Muscle layer of duodenum (tissue), 2 donors: ENCODE results near the gene POLR2L.

Experiments
- H3K27ac ChIP-seq: one replicate; pipeline ENCODE4 v1.7.0; 2013; ENCODE audit warnings: mild to moderate bottlenecking, low read length
- H3K27me3 ChIP-seq: one replicate; pipeline ENCODE4 v1.7.0; 2013; ENCODE audit warnings: low read depth, mild to moderate bottlenecking, control low read depth, low read length
- H3K36me3 ChIP-seq, 2 donors: one replicate each; pipeline ENCODE4 v1.7.0; 2013; ENCODE audit warnings: low read length in 2 of 2, control low read depth in 1 of 2, mild to moderate bottlenecking in 1 of 2; ENCODE audit not compliant: insufficient read depth in 2 of 2, control insufficient read depth in 1 of 2
- H3K4me1 ChIP-seq, 2 donors: one replicate each; pipeline ENCODE4 v1.7.0; 2013; ENCODE audit warnings: low read length in 2 of 2, mild to moderate bottlenecking in 2 of 2, control low read depth in 1 of 2, moderate library complexity in 1 of 2; ENCODE audit not compliant: insufficient read depth in 2 of 2, control insufficient read depth in 1 of 2
- H3K4me3 ChIP-seq, 2 donors: one replicate each; pipeline ENCODE4 v1.7.0; 2013; ENCODE audit warnings: low read length in 2 of 2, low read depth in 1 of 2, mild to moderate bottlenecking in 1 of 2
- H3K9me3 ChIP-seq, 2 donors: one replicate each; pipeline ENCODE4 v1.7.0; 2013; ENCODE audit warnings: low read length in 2 of 2, control low read depth in 1 of 2, mild to moderate bottlenecking in 1 of 2; ENCODE audit not compliant: control insufficient read depth in 1 of 2
- donor health status: healthy.

POLR2L gene

DNA sequence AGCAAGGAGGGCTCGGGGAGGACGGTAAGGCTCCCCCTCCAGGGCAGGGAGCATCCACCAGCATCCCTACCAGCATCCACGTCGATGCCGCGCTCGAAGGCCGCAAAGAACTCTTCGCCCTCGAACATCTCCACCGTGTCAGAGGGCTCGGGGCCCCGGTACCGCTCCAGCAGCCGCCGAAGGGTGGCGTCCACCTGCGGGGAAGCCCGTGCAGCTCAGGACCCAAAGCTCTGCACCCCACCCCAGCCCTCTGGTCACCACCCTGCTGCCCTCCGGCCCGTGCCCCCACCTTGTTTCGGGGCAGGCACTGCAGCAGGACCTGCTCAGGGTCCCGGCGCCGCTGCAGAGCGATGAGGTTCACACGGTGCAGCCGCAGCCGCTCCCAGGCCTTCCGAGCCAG is 41.9 kb downstream of the POLR2L start:
- peaks cover 11 to 30% of the 10 kb centered on the region in 2 donors for H3K4me1 ChIP-seq
- no peak overlapping the region for H3K27ac ChIP-seq
- no peaks in the 10 kb centered on the region for H3K27me3 ChIP-seq
- H3K9me3 ChIP-seq, result no peaks in the 10 kb centered on the region
- H3K36me3 ChIP-seq, result peaks cover 0 to 26% of the 10 kb centered on the region in 2 donors
- no peak overlapping the region for H3K4me3 ChIP-seq

DNA sequence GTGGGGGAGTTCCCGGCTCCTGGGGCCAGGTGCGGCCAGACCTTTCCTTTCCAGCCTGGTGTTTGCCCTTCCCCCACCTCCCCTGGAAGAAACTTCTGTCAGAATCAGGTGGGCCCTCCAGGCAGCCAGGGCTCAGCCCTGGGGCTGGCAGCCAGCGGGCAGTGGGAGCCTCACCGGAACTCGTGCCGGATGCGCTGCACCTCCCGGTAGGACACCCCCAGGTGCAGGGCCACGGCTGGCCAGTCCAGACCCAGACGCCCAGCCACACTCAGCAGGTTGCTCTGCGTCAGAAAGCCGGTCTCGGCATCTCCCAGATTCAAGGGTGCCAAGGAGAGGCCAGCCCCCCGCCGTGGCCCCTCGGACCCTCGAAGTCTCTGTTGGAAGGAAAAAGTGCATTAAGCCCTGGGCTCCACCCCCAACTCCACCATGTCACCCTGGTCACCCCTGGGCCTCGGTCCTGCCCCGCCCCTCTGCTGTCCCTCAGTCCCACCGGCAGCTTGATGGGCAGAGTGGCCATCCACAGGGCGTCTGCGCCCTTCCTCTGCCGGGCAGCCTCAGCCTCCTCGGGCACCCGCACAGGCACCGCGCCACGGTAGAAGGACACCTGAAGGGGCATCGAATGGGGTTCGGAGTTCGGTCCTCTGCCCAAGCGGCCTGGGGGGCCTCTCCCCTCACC is 42.5 kb downstream of the POLR2L start:
- peaks cover 11 to 34% of the 10 kb centered on the region in 2 donors for H3K4me1 ChIP-seq
- no peak overlapping the region for H3K27ac ChIP-seq
- no peaks in the 10 kb centered on the region for H3K9me3 ChIP-seq
- peaks cover 0 to 26% of the 10 kb centered on the region in 2 donors for H3K36me3 ChIP-seq
- no peak overlapping the region for H3K4me3 ChIP-seq
- no peaks in the 10 kb centered on the region for H3K27me3 ChIP-seq

GRCh38 chr11:798093-798713 is 44.1 kb downstream of the POLR2L start, which contains the start of gene SLC25A22:
Gene SLC25A22, minus strand, starts transcription at chr11:798281. Its CDS starts 3,275 bp downstream, at chr11:795006.
- peaks cover 7 to 29% of the 10 kb centered on the region in 2 donors for H3K4me1 ChIP-seq
- H3K27me3 ChIP-seq, result no peaks in the 10 kb centered on the region
- no peaks in the 10 kb centered on the region for H3K9me3 ChIP-seq
- H3K4me3 ChIP-seq, result peak within 1 kb of the TSS; percentile 80 to 88
- peaks cover 0 to 28% of the 10 kb centered on the region in 2 donors for H3K36me3 ChIP-seq
- peak within 1 kb of the TSS; percentile 85 for H3K27ac ChIP-seq

DNA sequence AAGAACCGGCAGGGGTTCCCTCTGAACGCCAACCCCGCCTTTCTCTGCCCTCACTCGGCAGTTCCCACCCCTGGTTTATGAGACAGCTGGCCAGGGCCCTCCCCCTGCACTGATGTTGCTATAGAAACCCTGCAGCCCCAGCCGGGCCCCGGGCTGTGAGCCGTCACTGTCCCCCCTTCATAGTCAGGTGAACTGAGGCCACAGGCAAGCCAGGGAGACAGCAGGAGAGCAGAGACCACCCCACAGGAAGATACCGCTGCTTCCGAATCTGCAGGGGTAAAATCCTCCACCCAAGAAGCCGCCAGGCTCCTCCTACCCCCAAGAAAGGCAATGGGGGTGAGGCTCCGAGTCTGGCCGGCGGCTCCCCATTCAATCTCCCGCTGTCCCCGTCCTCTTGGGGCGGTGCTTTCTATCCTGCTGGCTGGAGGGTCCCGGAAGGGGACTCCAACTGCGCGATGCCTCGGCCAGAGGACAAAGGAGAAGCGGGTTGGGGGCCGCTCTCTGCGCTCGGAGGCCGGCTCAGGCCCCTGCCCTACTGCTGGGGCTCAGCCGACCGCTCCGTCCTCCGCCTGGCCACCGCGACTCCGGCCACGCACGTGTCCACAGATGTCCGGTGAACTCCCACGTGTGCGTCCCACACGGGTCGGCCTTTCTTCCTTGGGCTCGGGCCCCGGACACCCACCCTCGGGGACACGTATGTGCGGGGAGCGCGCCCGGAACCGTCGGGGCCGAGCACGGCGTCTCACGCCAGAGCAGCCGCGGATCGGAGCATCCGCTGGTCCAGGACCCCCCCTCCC is 44.8 kb downstream of the POLR2L start:
- peak overlapping the region; percentile 85 for H3K27ac ChIP-seq
- H3K4me3 ChIP-seq, result peak overlapping the region; percentile 80 to 88
- H3K36me3 ChIP-seq, result peaks cover 0 to 31% of the 10 kb centered on the region in 2 donors
- peaks cover 7 to 29% of the 10 kb centered on the region in 2 donors for H3K4me1 ChIP-seq
- H3K27me3 ChIP-seq, result no peaks in the 10 kb centered on the region
- no peaks in the 10 kb centered on the region for H3K9me3 ChIP-seq

- H3K4me1 ChIP-seq, result peaks cover 7 to 29% of the 10 kb centered on the region in 2 donors
- H3K4me3 ChIP-seq, result peak overlapping the region; percentile 80 to 88
- H3K27me3 ChIP-seq, result no peaks in the 10 kb centered on the region
- peak overlapping the region; percentile 85 for H3K27ac ChIP-seq
- H3K9me3 ChIP-seq, result no peaks in the 10 kb centered on the region
- peaks cover 0 to 34% of the 10 kb centered on the region in 2 donors for H3K36me3 ChIP-seq
Measured at GRCh38 chr11:796565-797295, 45.6 kb downstream of the POLR2L start.

DNA sequence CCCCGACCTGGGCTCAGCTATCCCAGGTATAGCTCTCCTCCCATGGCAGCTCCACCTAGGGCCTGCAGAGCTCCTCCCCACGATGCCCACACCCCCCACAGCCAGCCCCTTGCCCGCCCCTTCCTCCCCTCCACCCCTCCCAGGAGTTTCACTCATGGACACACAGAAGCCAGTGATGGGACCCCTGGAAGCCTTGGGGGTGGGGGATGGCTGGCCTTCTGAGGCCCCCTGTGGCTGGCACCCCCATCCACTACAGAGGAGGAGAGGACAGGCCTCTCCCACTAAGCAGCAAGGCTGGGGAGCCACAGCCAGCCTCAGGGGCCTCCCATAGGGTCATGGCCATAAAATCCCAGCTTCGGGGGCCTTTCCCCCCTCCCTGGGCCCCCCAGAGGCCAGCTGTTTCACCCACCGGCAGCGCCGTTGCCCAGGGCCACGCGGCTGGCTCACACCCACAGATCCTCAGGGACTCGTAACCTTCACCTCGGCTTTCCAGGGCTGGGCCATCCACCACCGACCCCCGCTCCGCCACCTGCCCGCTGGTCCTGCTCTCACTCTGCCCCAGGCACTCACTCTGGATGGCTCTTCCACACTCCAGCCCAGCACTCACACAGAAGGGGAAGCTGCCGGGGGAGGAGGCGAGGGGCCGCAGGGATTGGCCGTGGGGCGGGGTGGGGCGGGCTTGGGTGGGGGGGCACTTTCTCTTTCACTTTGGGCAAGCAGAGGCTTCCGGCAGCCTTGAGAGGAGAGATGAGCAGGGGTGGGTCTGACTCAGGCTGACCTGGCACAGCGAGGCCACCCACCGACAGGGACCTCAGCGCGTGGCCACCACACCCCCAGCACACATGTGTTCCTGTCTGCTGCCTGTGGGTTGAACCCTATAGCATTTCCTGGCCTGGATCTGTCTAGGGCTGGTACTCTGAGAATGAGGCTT is 46.4 kb downstream of the POLR2L start:
- peak overlapping the region; percentile 85 for H3K27ac ChIP-seq
- peaks cover 0 to 30% of the 10 kb centered on the region in 2 donors for H3K36me3 ChIP-seq
- H3K9me3 ChIP-seq, result no peaks in the 10 kb centered on the region
- H3K4me1 ChIP-seq, result peaks cover 7 to 29% of the 10 kb centered on the region in 2 donors
- H3K4me3 ChIP-seq, result peak overlapping the region; percentile 80 to 88
- H3K27me3 ChIP-seq, result no peaks in the 10 kb centered on the region

- H3K9me3 ChIP-seq, result no peaks in the 10 kb centered on the region
- H3K36me3 ChIP-seq, result peaks cover 0 to 21% of the 10 kb centered on the region in 2 donors
- peak overlapping the region in 1 of 2 donors; percentile 88 for H3K4me3 ChIP-seq
- no peak overlapping the region for H3K27ac ChIP-seq
- H3K4me1 ChIP-seq, result peaks cover 7 to 29% of the 10 kb centered on the region in 2 donors
- H3K27me3 ChIP-seq, result no peaks in the 10 kb centered on the region
Measured at GRCh38 chr11:794766-795633, 47.3 kb downstream of the POLR2L start.

GRCh38 chr11:794013-794765 is 48.1 kb downstream of the POLR2L start:
- Histone ChIP-seq H3K27me3 (peaks cover 5% of the 10 kb centered on the region), H3K4me3 (no peak overlapping the region), H3K4me1 (peaks cover 7 to 34% of the 10 kb centered on the region in 2 donors), H3K9me3 (no peaks in the 10 kb centered on the region), H3K27ac (no peak overlapping the region), H3K36me3 (peaks cover 0 to 20% of the 10 kb centered on the region in 2 donors)

DNA sequence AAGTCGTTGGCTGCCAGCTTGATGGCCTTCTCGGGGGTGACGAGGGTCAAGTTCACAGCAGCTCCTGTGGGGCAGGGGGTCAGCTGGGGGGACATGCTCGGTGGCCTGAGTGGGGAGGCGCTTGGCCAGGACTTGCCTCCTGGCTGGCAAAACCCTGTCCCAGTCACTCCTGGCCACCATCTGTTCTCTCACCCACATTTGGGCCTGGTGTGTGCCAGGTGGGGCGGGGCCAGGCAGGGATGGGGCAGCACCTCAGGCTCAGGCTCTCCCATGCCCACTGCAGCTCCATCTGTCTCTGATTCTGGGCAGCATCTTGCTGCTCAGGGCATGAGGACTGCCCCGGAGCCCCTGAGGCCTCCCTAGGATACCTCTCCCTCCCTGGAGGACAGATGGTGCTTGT is 48.8 kb downstream of the POLR2L start:
- peaks cover 7 to 37% of the 10 kb centered on the region in 2 donors for H3K4me1 ChIP-seq

More for the DNA sequence above, 48.8 kb downstream of the POLR2L start:
- Histone ChIP-seq H3K27ac (no peak overlapping the region), H3K36me3 (peaks cover 0 to 20% of the 10 kb centered on the region in 2 donors), H3K27me3 (peaks cover 7% of the 10 kb centered on the region), H3K4me3 (no peak overlapping the region), H3K9me3 (no peaks in the 10 kb centered on the region)
